HepG2 (cell line): ENCODE data around the gene ATM. TPM values are rescaled to one million over a fixed set of nuclear protein-coding genes. Genes with fewer than 3 reads are reported as not detected.

ENCODE experiments used
- ATAC-seq: fragments of 200-7000 bp; cut with Tn5 transposase; 3 replicates; pipeline ENCODE4 v1.9.1; 2020; ENCODE audit warnings: mild to moderate bottlenecking, moderate library complexity
- BruUV-seq: library from RNA; stranded (reverse); fragments of 400-500 nt; replicated peaks from 2 replicates; lab custom pipeline; 2021; lab: Mats Ljungman, UMichigan
- CTCF ChIA-PET: fragments of 300-600 bp; formaldehyde crosslinking; extraction: SDS; loops from one replicate; lab custom pipeline; 2021; ENCODE audit warnings: low total read pairs, inconsistent platforms, low intra/inter-chr PET ratio; lab: Yijun Ruan, JAX
- POLR2A ChIA-PET: fragments of 350-600 bp; sonication (Branson Sonifier 250); formaldehyde crosslinking; loops from one replicate; lab custom pipeline; 2020; ENCODE audit warnings: antibody characterized with exemption, inconsistent platforms; lab: Yijun Ruan, JAX
- DNase-seq: peaks from one replicate; pipeline ENCODE4 v3.0.0-alpha.2; 2015; ENCODE audit warnings: low spot score
- FAIRE-seq: peaks from 3 replicates; lab custom pipeline; 2011; peaks lifted over from hg19 to GRCh38; lab: Jason Lieb, UNC
- H2AFZ ChIP-seq: one replicate; pipeline ENCODE4 v1.6.1; 2011; ENCODE audit warnings: low read length, inconsistent platforms
- H3K27ac ChIP-seq: fragments of 300-600 bp; 3 replicates; pipeline ENCODE4 v1.8.0; 2011; ENCODE audit warnings: mixed run types, mild to moderate bottlenecking, mixed read lengths, low read length, inconsistent platforms; ENCODE audit not compliant: insufficient read depth; ENCODE audit errors: extremely low read length
- H3K27me3 ChIP-seq, 2 experiments: fragments of 200-600 bp in 1 of 2; 2 replicates in 1 of 2; 3 replicates in 1 of 2; pipeline versions ENCODE4 v1.6.0 to v1.8.0; 2011; ENCODE audit warnings: low read length in 2 of 2, mild to moderate bottlenecking in 2 of 2, moderate library complexity in 2 of 2, inconsistent platforms in 1 of 2; ENCODE audit not compliant: insufficient read depth in 2 of 2, control insufficient read depth in 1 of 2
- H3K36me3 ChIP-seq, 2 experiments: fragments of 200-600 bp in 1 of 2; replicated peaks in 1 of 2; 2 replicates in 1 of 2; 3 replicates in 1 of 2; pipeline versions ENCODE4 v1.5.1 to v1.8.0; 2011; ENCODE audit warnings: low read length in 2 of 2, inconsistent platforms in 1 of 2; ENCODE audit not compliant: insufficient read depth in 2 of 2, control insufficient read depth in 1 of 2
- H3K4me1 ChIP-seq: 2 replicates; pipeline ENCODE4 v1.5.1; 2012; ENCODE audit warnings: low read length, inconsistent platforms; ENCODE audit not compliant: insufficient read depth
- H3K4me2 ChIP-seq: 2 replicates; pipeline ENCODE4 v1.6.0; 2011; ENCODE audit warnings: low read depth, low read length, inconsistent platforms
- H3K4me3 ChIP-seq, 3 experiments: fragments of 200-600 bp in 1 of 3; sonication (generic), shearing (Covaris generic) in 1 of 3; replicated peaks in 1 of 3; 2 replicates each; pipeline ENCODE4 v1.5.1; 2011 to 2016; ENCODE audit warnings: low read length in 3 of 3, inconsistent platforms in 2 of 3, low read depth in 2 of 3, mild to moderate bottlenecking in 2 of 3, control low read depth in 1 of 3, mixed read lengths in 1 of 3; ENCODE audit not compliant: insufficient read depth in 1 of 3
- H3K79me2 ChIP-seq: one replicate; pipeline ENCODE4 v1.6.1; 2011; ENCODE audit warnings: low read length, inconsistent platforms; ENCODE audit not compliant: insufficient read depth
- H3K9ac ChIP-seq: 2 replicates; pipeline ENCODE4 v1.6.0; 2011; ENCODE audit warnings: mild to moderate bottlenecking, low read depth, low read length, inconsistent platforms; ENCODE audit not compliant: insufficient read depth
- H3K9me3 ChIP-seq: 2 replicates; pipeline ENCODE4 v1.5.1; 2012; ENCODE audit warnings: mild to moderate bottlenecking, low read length
- H4K20me1 ChIP-seq: 2 replicates; pipeline ENCODE4 v1.6.0; 2011; ENCODE audit warnings: inconsistent platforms, mild to moderate bottlenecking, low read length, moderate library complexity; ENCODE audit not compliant: insufficient read depth
- ARID3A ChIP-seq: IDR thresholded peaks from 2 replicates; pipeline ENCODE4 v1.6.1; 2012; ENCODE audit warnings: low read depth, low read length, improper control_type of control experiment
- JUND ChIP-seq: sonication (generic); formaldehyde crosslinking; IDR thresholded peaks from 2 replicates; pipeline ENCODE4 v1.8.0; 2022; ENCODE audit warnings: mild to moderate bottlenecking, missing genetic modification reagents
- STAT6 ChIP-seq: sonication (generic); formaldehyde crosslinking; IDR thresholded peaks from 2 replicates; pipeline ENCODE4 v1.4.0; 2020; ENCODE audit warnings: missing genetic modification reagents, mild to moderate bottlenecking, borderline replicate concordance
- ZBTB10 ChIP-seq: sonication (generic); formaldehyde crosslinking; IDR thresholded peaks from 2 replicates; pipeline ENCODE4 v1.4.0; 2020; ENCODE audit warnings: missing genetic modification reagents, borderline replicate concordance
- ZFP36L1 ChIP-seq: sonication (generic); formaldehyde crosslinking; IDR thresholded peaks from 2 replicates; pipeline ENCODE4 v1.8.0; 2022; ENCODE audit warnings: mild to moderate bottlenecking, missing genetic modification reagents, moderate library complexity
- ZNF160 ChIP-seq: sonication (generic); formaldehyde crosslinking; IDR thresholded peaks from 2 replicates; pipeline ENCODE4 v1.8.0; 2022; ENCODE audit warnings: mild to moderate bottlenecking, inconsistent platforms, missing genetic modification reagents
- ZNF282 ChIP-seq: fragments of 450-650 bp; IDR thresholded peaks from 2 replicates; pipeline ENCODE4 v1.6.1; 2018; ENCODE audit not compliant: partially characterized antibody
- ZNF704 ChIP-seq: sonication (generic); formaldehyde crosslinking; IDR thresholded peaks from 2 replicates; pipeline ENCODE4 v1.8.1; 2023; ENCODE audit warnings: mild to moderate bottlenecking, inconsistent platforms, moderate library complexity, missing genetic modification reagents, borderline replicate concordance
- ZUFSP ChIP-seq: sonication (generic); formaldehyde crosslinking; IDR thresholded peaks from 2 replicates; pipeline ENCODE4 v1.9.0; 2021; ENCODE audit warnings: missing genetic modification reagents, mild to moderate bottlenecking, borderline replicate concordance
- WGBS: methylation state at CpG from one replicate; pipeline ENCODE4 v1.1.6; 2017; ENCODE audit warnings: low lambda C conversion rate; 5-methylcytosine and 5-hydroxymethylcytosine counted together
- in situ Hi-C: cut with HindIII; loops from 2 replicates; pipeline ENCODE4 v1.10.0; 2017; ENCODE audit warnings: low pct_unique_long_range_greater_than_20kb; ENCODE audit not compliant: extremely low pct_ligation_motif_present
- intact Hi-C: fragments of 100-400 bp; cut with micrococcal nuclease; formaldehyde crosslinking; loops from one replicate; pipeline ENCODE4 v1.10.0; 2022; ENCODE audit not compliant: unreplicated experiment
- polyA plus RNA-seq, 8 experiments: library from polyadenylated mRNA; depleted of rRNA in 3 of 8; stranded (reverse) in 7 of 8; unstranded in 1 of 8; fragments of >200 nt; fragmentation: Illumina TruSeq in 4 of 8; extraction: Trizol in 4 of 8; gene quantifications; 2 replicates each; pipeline versions ENCODE4 v1.2.1 to v1.2.3, GENCODE V29; 2011 to 2016; ENCODE audit warnings: low read depth in 4 of 8, missing spikeins in 1 of 8, mixed read lengths in 1 of 8; ENCODE audit not compliant: insufficient read depth in 1 of 8
- total RNA-seq, 5 experiments: library from RNA; depleted of rRNA; stranded (reverse); fragments of >200 nt; fragmentation: Illumina TruSeq; extraction: Trizol; gene quantifications; 2 replicates each; pipeline ENCODE4 v1.2.3, GENCODE V29; 2016; ENCODE audit warnings: low read depth in 1 of 5

ATM gene
- total and polyA plus RNA-seq, 2 of the 13 experiments (the other 11 are each of a cell fraction or from before 2014, with no cell fraction given): 40.0 to 71.6 TPM

- TF ChIP-seq ZBTB10 (CRISPR knock-in tag): no peak
- no peak for TF ChIP-seq ZNF704 (CRISPR knock-in tag)
- TF ChIP-seq ZNF282: no peak
These were observed 56.1 kb downstream of the ATM start (continued) for GRCh38 chr11:108278954-108279353.

- Histone ChIP-seq H3K4me3 (no peak overlapping the region), H3K4me1 (no peaks in the 10 kb centered on the region), H3K27ac (no peak overlapping the region), H4K20me1 (no peaks in the 10 kb centered on the region), H3K9ac (no peak overlapping the region), H2AFZ (no peak overlapping the region), H3K27me3 (no peaks in the 10 kb centered on the region), H3K79me2 (no peaks in the 10 kb centered on the region), H3K9me3 (no peaks in the 10 kb centered on the region), H3K4me2 (no peak overlapping the region), H3K36me3 (peaks cover 8 to 55% of the 10 kb centered on the region in 2 experiments; a peak in 4 of 5 replicates)
- no peak for DNase-seq
- in situ Hi-C loops (no loop called here), intact Hi-C loops (no loop called here)
- BruUV-seq: no TSS peak
- WGBS: 95% methylated on average over 1 of the region's 1 CpG
- no peak for ATAC-seq
- POLR2A ChIA-PET: no interaction called here
- FAIRE-seq: no peak
- CTCF ChIA-PET: no interaction called here
- TF ChIP-seq ARID3A (no peak), STAT6 (CRISPR knock-in tag) (no peak), JUND (no peak), ZFP36L1 (CRISPR knock-in tag) (no peak), ZUFSP (CRISPR knock-in tag) (no peak), ZNF160 (CRISPR knock-in tag) (no peak)
These were observed 63.5 kb downstream of the ATM start for GRCh38 chr11:108286370-108286769.
